ENCODE data around the gene SBNO2.

SBNO2 gene

GRCh38 chr19:1062387-1063029 is 111.6 kb downstream of the SBNO2 start:
- in situ Hi-C loops (cut with HindIII; ENCODE audit: low pct_ligation_motif_present, low pct_unique_long_range_greater_than_20kb, low sequenced_read_pairs): no loop called here
- no peak for DNase-seq

- no peak for DNase-seq
- in situ Hi-C loops (cut with HindIII; ENCODE audit: low pct_ligation_motif_present, low pct_unique_long_range_greater_than_20kb, low sequenced_read_pairs): no loop called here
Observed at GRCh38 chr19:1061987-1062386, 112.1 kb downstream of the SBNO2 start.

DNA sequence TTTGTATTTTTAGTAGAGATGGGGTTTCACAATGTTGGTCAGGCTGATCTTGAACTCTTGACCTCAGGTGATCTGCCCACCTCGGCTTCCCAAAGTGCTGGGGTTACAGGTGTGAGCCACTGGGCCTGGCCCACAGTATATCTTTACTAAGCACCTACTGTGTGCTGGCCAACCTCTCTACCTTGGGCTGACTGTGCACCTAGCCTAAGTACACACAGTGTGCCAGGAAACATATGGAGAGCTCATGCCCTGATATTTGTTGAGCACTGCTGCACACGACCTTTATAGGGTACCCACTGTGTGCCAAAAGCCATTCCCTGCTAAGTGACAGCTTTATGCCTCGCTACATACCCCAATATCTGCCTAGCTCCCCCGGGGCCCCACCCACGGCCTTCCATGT is 113.4 kb downstream of the SBNO2 start:
- in situ Hi-C loops (cut with HindIII; ENCODE audit: low pct_ligation_motif_present, low pct_unique_long_range_greater_than_20kb, low sequenced_read_pairs): no loop called here
- DNase-seq: no peak

DNA sequence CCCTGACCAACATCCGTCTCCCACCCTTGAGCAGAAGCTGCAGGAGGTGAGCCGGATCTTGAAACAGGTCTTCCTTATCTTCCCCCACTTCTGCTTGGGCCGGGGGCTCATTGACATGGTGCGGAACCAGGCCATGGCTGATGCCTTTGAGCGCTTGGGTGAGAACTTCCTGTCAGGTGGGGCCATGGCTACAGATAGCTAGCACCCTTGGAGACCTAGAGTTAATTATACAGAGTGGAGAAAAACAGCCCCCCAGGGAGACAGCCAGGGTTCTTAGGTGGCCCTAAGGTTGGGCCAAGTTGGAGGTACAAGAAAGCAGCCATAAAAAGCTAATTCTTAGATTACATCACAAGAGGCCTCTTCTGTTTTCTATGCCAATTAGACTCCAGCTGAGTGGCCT is 116.0 kb downstream of the SBNO2 start:
- in situ Hi-C loops (cut with HindIII; ENCODE audit: low pct_ligation_motif_present, low pct_unique_long_range_greater_than_20kb, low sequenced_read_pairs): no loop called here
- DNase-seq: no peak
